ENCODE data around the gene TIMM17B.

- TF ChIP-seq EP300 (IDR thresholded peaks at IDR 0.05; ENCODE audit: borderline replicate concordance) (no peak), YY1 (IDR thresholded peaks at IDR 0.05; ENCODE audit: low read depth) (no peak), USF1 (IDR thresholded peaks at IDR 0.05) (no peak), CEBPB (IDR thresholded peaks at IDR 0.05) (no peak), CREB1 (IDR thresholded peaks at IDR 0.05; ENCODE audit: low read depth) (no peak)
- TF ChIP-seq, protein P1, sequence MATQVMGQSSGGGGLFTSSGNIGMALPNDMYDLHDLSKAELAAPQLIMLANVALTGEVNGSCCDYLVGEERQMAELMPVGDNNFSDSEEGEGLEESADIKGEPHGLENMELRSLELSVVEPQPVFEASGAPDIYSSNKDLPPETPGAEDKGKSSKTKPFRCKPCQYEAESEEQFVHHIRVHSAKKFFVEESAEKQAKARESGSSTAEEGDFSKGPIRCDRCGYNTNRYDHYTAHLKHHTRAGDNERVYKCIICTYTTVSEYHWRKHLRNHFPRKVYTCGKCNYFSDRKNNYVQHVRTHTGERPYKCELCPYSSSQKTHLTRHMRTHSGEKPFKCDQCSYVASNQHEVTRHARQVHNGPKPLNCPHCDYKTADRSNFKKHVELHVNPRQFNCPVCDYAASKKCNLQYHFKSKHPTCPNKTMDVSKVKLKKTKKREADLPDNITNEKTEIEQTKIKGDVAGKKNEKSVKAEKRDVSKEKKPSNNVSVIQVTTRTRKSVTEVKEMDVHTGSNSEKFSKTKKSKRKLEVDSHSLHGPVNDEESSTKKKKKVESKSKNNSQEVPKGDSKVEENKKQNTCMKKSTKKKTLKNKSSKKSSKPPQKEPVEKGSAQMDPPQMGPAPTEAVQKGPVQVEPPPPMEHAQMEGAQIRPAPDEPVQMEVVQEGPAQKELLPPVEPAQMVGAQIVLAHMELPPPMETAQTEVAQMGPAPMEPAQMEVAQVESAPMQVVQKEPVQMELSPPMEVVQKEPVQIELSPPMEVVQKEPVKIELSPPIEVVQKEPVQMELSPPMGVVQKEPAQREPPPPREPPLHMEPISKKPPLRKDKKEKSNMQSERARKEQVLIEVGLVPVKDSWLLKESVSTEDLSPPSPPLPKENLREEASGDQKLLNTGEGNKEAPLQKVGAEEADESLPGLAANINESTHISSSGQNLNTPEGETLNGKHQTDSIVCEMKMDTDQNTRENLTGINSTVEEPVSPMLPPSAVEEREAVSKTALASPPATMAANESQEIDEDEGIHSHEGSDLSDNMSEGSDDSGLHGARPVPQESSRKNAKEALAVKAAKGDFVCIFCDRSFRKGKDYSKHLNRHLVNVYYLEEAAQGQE (IDR thresholded peaks at IDR 0.05; ENCODE audit: low read depth) = no peak
Measured at GRCh38 chrX:48852857-48853256, 44.7 kb downstream of the TIMM17B start.
